MCF 10A (cell line): Measurements from ENCODE around the gene HAVCR2. TPM values are rescaled to one million over a fixed set of nuclear protein-coding genes. Genes with fewer than 3 reads are reported as not detected.

Experiments used
- BruUV-seq: library from RNA; stranded (reverse); fragments of 400-500 nt; replicated peaks from 2 replicates; lab custom pipeline; 2021; lab: Mats Ljungman, UMichigan
- CTCF ChIA-PET: fragments of 300-600 bp; sonication (Branson Sonifier 250); formaldehyde crosslinking; extraction: SDS; loops from one replicate; lab custom pipeline; 2021; ENCODE audit warnings: antibody characterized with exemption, inconsistent platforms; lab: Yijun Ruan, JAX
- POLR2A ChIA-PET: fragments of 300-600, 350-650 bp; sonication (Branson Sonifier 250); formaldehyde crosslinking; extraction: SDS; loops from one replicate; lab custom pipeline; 2020; ENCODE audit warnings: antibody characterized with exemption, inconsistent platforms; lab: Yijun Ruan, JAX
- DNase-seq: peaks from one replicate; pipeline ENCODE4 v3.0.0-alpha.2; 2018; ENCODE audit not compliant: unreplicated experiment
- H3K27ac Mint-ChIP-seq: one replicate; pipeline ENCODE4 v1.8.0; 2022; ENCODE audit warnings: mild to moderate bottlenecking, low read depth, mixed read lengths; ENCODE audit not compliant: unreplicated experiment
- H3K27me3 Mint-ChIP-seq: one replicate; pipeline ENCODE4 v1.8.0; 2022; ENCODE audit warnings: mixed read lengths; ENCODE audit not compliant: insufficient read depth, unreplicated experiment
- H3K36me3 Mint-ChIP-seq: one replicate; pipeline ENCODE4 v1.8.0; 2022; ENCODE audit warnings: mild to moderate bottlenecking, moderate library complexity, mixed read lengths; ENCODE audit not compliant: insufficient read depth, unreplicated experiment
- H3K4me1 Mint-ChIP-seq: one replicate; pipeline ENCODE4 v1.8.0; 2022; ENCODE audit warnings: mixed read lengths; ENCODE audit not compliant: insufficient read depth, unreplicated experiment
- H3K4me3 Mint-ChIP-seq: one replicate; pipeline ENCODE4 v1.8.0; 2022; ENCODE audit warnings: mild to moderate bottlenecking, moderate library complexity, mixed read lengths; ENCODE audit not compliant: unreplicated experiment
- H3K9me3 Mint-ChIP-seq: one replicate; pipeline ENCODE4 v1.8.0; 2022; ENCODE audit warnings: mixed read lengths; ENCODE audit not compliant: unreplicated experiment
- intact Hi-C: fragments of 100-400 bp; cut with micrococcal nuclease; formaldehyde crosslinking; loops from 2 replicates; pipeline ENCODE4 v1.14.1; 2022
- total RNA-seq: library from RNA; stranded (reverse); gene quantifications from 2 replicates; pipeline ENCODE4 v1.2.3, GENCODE V29; 2022
- TF ChIP-seq, protein P1 (sequence below): fragments of 200-600 bp; IDR thresholded peaks from one replicate; pipeline ENCODE4 v1.8.0; 2022; ENCODE audit warnings: antibody characterized with exemption, mild to moderate bottlenecking; ENCODE audit not compliant: unreplicated experiment

Gene HAVCR2
- total RNA-seq, 1 experiment from 2014 or later, result not detected

DNA sequence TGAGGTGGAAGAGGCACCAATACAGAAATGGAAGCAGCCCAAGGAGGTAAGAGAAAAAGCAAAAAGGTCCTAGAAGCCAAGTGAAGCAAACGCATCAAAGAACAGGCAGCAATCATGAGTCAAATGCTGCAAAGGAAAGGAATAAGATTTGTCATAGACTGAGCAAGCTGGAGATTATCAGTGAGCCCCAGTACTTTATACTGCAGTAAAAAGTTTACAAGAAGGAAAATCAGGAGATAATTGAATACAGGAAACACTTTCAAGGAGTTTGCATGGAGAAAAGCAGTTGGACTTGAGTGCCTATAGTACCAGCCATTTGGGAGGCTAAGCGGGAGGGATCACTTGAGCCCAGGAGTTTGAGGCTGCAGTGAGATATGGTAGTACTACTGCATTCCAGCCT is 42.8 kb downstream of the HAVCR2 start:
- BruUV-seq, result no TSS peak
- TF ChIP-seq, protein P1, sequence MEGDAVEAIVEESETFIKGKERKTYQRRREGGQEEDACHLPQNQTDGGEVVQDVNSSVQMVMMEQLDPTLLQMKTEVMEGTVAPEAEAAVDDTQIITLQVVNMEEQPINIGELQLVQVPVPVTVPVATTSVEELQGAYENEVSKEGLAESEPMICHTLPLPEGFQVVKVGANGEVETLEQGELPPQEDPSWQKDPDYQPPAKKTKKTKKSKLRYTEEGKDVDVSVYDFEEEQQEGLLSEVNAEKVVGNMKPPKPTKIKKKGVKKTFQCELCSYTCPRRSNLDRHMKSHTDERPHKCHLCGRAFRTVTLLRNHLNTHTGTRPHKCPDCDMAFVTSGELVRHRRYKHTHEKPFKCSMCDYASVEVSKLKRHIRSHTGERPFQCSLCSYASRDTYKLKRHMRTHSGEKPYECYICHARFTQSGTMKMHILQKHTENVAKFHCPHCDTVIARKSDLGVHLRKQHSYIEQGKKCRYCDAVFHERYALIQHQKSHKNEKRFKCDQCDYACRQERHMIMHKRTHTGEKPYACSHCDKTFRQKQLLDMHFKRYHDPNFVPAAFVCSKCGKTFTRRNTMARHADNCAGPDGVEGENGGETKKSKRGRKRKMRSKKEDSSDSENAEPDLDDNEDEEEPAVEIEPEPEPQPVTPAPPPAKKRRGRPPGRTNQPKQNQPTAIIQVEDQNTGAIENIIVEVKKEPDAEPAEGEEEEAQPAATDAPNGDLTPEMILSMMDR, result no peak
- ChIA-PET POLR2A (interaction anchor here (0.7 kb wide), 1 partner anchor 36 kb away, joined by 3 read pairs; no protein-coding TSS in a partner anchor), CTCF (interaction anchor here (0.6 kb wide), 1 partner anchor 1702 kb away, joined by 3 read pairs; no protein-coding TSS in a partner anchor)
- Mint-ChIP-seq H3K27me3 (no peaks in the 10 kb centered on the region), H3K4me3 (no peak overlapping the region), H3K27ac (no peak overlapping the region), H3K4me1 (no peaks in the 10 kb centered on the region), H3K9me3 (no peaks in the 10 kb centered on the region), H3K36me3 (peaks cover 6% of the 10 kb centered on the region)
- intact Hi-C loops, result no loop called here
- no peak for DNase-seq

DNA sequence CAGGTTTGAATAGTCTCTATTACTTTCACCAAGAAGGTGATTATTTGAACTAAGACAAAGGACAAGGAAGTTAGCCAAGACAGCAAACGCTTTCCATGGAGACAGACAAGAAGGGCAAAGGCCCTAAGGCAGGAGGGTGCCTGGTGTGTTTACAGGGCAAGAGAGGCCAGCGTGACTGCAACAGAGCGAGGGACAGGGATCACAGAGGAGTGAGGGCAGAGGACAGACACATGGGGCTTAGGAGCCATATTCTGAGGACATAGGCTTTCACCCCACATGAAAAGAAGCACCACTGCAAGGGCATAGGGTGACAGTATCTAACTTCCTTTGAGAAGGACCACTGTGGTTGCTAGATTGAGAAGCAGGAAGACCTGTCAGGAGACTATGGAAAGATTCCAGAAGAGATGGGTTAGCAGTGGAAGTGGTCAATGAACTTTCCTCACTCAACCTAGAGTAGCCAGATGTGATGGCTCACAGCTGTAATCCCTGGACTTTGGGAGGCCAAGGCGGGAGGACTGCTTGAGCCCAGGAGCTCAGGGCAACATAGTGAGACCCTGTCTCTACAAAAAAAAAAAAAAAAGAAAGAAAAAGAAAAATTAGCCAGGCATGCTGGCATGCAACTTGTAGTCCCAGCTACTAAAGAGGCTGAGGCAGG is 44.9 kb downstream of the HAVCR2 start:
- Mint-ChIP-seq H3K27me3 (no peaks in the 10 kb centered on the region), H3K27ac (no peak overlapping the region), H3K4me1 (peaks cover 9% of the 10 kb centered on the region), H3K4me3 (no peak overlapping the region), H3K9me3 (no peaks in the 10 kb centered on the region), H3K36me3 (peaks cover 6% of the 10 kb centered on the region)
- ChIA-PET CTCF (interaction anchor here (0.6 to 1.0 kb wide), 5 partner anchors 10 to 1277 kb away, joined by 3 to 4 read pairs (median 3); no protein-coding TSS in a partner anchor), POLR2A (no interaction called here)
- TF ChIP-seq, protein P1, result no peak
- intact Hi-C loops, result no loop called here
- no TSS peak for BruUV-seq
- DNase-seq, result no peak

DNA sequence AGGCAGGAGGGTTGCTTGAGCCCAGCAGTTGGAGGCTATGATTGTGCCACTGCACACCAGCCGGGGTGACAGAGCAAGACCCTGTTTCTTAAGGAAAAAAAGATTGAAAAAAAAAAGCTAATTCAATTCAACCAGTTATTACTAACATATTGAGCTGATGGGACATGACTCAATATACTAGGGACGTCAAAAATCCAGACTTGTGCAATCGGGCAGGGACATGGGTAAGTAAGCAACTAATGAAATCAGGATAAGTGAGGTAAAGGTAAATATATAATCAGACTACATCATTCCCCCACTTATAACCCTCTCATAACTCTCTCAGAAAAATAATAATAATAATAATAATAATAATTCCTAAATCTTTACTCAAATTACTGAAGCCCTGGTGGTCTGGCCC is 49.0 kb downstream of the HAVCR2 start:
- intact Hi-C loops, result no loop called here
- ChIA-PET CTCF (interaction anchor here (0.6 to 0.8 kb wide), 5 partner anchors 18 to 684 kb away, joined by 3 to 4 read pairs (median 3); no protein-coding TSS in a partner anchor), POLR2A (interaction anchor here (0.6 to 1.5 kb wide), 3 partner anchors 14 to 83 kb away, joined by 3 to 4 read pairs (median 3); partner anchors contain the start of gene MED7)
- Mint-ChIP-seq H3K4me1 (peaks cover 20% of the 10 kb centered on the region), H3K9me3 (no peaks in the 10 kb centered on the region), H3K4me3 (no peak overlapping the region), H3K27me3 (no peaks in the 10 kb centered on the region), H3K36me3 (peaks cover 4% of the 10 kb centered on the region), H3K27ac (peak overlapping the region; percentile 59)
- BruUV-seq, result no TSS peak
- TF ChIP-seq, protein P1, result no peak
- peak; percentile 49 for DNase-seq

DNA sequence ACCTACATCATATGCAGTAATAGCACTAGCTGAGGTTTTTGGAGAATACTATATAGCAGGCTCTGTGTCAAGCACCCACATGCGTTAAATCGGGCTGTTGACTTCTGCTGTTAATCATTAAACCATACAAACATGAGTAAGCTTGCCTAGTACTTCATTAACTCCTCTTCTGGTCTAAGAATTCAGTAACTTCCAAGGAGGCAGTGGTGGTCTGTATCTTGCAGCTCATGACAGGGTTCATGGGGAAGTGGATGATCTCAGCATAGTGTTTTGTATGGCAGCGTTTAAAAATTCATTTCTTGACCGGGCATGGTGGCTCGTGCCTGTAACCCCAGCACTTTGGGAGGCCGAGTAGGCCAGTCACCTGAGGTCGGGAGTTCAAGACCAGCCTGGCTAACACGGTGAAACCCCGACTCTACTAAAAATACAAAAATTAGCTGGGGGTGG is 49.7 kb downstream of the HAVCR2 start, which contains the start of gene HAVCR1:
TSS of gene HAVCR1 (minus strand) at position 24 of the 447 bp plus-strand sequence. CDS start 1,173 bp downstream, outside the sequence.
- intact Hi-C loops, result no loop called here
- no peak within 1 kb of the TSS for H3K4me3 Mint-ChIP-seq
- H3K27ac Mint-ChIP-seq, result peak within 1 kb of the TSS; percentile 59
- H3K36me3 Mint-ChIP-seq, result no peaks in the 10 kb centered on the region
- no peaks in the 10 kb centered on the region for H3K9me3 Mint-ChIP-seq
- BruUV-seq, result no TSS peak
- H3K27me3 Mint-ChIP-seq, result no peaks in the 10 kb centered on the region
- H3K4me1 Mint-ChIP-seq, result peaks cover 20% of the 10 kb centered on the region
- no peak for DNase-seq
- ChIA-PET POLR2A (interaction anchor here (0.6 to 1.5 kb wide), 2 partner anchors 33 to 84 kb away, joined by 3 read pairs; partner anchors contain the start of gene MED7), CTCF (interaction anchor here (0.5 to 0.7 kb wide), 4 partner anchors 82 to 1654 kb away, joined by 3 read pairs; no protein-coding TSS in a partner anchor)
- TF ChIP-seq, protein P1, result no peak
